Peyer's patch (tissue), 4 donors: ENCODE data around the gene GPR89B.

ENCODE experiments used
- POLR2A ChIP-seq, 2 donors: fragments of 450-650 bp; IDR thresholded peaks; one replicate each; pipeline ENCODE4 v1.5.1; 2017; ENCODE audit warnings: antibody characterized with exemption in 2 of 2, mild to moderate bottlenecking in 2 of 2, moderate library complexity in 2 of 2
- TF ChIP-seq, protein P1 (sequence below), 6 experiments: fragments of 450-650 bp in 4 of 6; fragments of 200-600 bp in 2 of 6; sonication (generic) in 1 of 6; IDR thresholded peaks; one replicate each; pipeline ENCODE4 v1.5.1; 2017 to 2019; ENCODE audit warnings: antibody characterized with exemption in 6 of 6, mild to moderate bottlenecking in 3 of 6, moderate library complexity in 1 of 6

DNA sequence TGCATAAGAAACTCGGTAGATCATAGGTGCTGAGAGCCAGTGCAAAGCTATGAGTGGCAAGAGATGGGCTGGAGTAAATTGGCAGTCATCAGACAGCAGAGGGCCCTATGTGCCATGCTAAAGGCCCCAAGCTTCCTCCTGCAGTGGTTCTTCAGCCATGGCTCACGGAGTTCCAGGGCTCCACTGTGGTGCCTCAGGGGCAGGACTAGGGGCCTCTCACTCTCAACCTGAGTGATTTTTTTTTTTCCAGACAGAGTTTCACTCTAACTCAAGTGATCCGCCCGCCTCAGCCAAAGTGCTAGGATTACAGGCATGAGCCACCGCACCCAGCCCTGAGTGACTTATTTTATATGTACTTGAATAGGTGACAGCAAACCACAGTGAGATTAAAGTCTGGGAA is 36.0 kb upstream of the GPR89B start:
- TF ChIP-seq, protein P1, sequence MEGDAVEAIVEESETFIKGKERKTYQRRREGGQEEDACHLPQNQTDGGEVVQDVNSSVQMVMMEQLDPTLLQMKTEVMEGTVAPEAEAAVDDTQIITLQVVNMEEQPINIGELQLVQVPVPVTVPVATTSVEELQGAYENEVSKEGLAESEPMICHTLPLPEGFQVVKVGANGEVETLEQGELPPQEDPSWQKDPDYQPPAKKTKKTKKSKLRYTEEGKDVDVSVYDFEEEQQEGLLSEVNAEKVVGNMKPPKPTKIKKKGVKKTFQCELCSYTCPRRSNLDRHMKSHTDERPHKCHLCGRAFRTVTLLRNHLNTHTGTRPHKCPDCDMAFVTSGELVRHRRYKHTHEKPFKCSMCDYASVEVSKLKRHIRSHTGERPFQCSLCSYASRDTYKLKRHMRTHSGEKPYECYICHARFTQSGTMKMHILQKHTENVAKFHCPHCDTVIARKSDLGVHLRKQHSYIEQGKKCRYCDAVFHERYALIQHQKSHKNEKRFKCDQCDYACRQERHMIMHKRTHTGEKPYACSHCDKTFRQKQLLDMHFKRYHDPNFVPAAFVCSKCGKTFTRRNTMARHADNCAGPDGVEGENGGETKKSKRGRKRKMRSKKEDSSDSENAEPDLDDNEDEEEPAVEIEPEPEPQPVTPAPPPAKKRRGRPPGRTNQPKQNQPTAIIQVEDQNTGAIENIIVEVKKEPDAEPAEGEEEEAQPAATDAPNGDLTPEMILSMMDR (IDR thresholded peaks at IDR 0.05): no peak
- no peak for TF ChIP-seq POLR2A (IDR thresholded peaks at IDR 0.05)
